Fibroblast of pulmonary artery (primary cell): Measurements from ENCODE around the gene VAV2.

Experiments
- DNase-seq: peaks from one replicate; pipeline ENCODE4 v3.0.0-alpha.2; 2010; ENCODE audit warnings: low read depth
- H3K4me3 ChIP-seq: replicated peaks from 2 replicates; pipeline ENCODE4 v1.5.1; 2011; ENCODE audit warnings: low read depth, mild to moderate bottlenecking, control low read depth, low read length, moderate library complexity
- TF ChIP-seq, protein P1 (sequence below): IDR thresholded peaks from 2 replicates; pipeline ENCODE4 v1.5.1; 2011; ENCODE audit warnings: mild to moderate bottlenecking, control low read depth, low read length, inconsistent platforms; ENCODE audit errors: missing control alignments

The VAV2 gene

GRCh38 chr9:133892193-133892920 is 99.8 kb downstream of the VAV2 start:
- DNase-seq: no peak
- TF ChIP-seq, protein P1, sequence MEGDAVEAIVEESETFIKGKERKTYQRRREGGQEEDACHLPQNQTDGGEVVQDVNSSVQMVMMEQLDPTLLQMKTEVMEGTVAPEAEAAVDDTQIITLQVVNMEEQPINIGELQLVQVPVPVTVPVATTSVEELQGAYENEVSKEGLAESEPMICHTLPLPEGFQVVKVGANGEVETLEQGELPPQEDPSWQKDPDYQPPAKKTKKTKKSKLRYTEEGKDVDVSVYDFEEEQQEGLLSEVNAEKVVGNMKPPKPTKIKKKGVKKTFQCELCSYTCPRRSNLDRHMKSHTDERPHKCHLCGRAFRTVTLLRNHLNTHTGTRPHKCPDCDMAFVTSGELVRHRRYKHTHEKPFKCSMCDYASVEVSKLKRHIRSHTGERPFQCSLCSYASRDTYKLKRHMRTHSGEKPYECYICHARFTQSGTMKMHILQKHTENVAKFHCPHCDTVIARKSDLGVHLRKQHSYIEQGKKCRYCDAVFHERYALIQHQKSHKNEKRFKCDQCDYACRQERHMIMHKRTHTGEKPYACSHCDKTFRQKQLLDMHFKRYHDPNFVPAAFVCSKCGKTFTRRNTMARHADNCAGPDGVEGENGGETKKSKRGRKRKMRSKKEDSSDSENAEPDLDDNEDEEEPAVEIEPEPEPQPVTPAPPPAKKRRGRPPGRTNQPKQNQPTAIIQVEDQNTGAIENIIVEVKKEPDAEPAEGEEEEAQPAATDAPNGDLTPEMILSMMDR: no peak
- no peak overlapping the region for H3K4me3 ChIP-seq

- H3K4me3 ChIP-seq: no peak overlapping the region
- TF ChIP-seq, protein P1: no peak
- DNase-seq: no peak
Measured at GRCh38 chr9:133891741-133892140, 100.4 kb downstream of the VAV2 start.

DNA sequence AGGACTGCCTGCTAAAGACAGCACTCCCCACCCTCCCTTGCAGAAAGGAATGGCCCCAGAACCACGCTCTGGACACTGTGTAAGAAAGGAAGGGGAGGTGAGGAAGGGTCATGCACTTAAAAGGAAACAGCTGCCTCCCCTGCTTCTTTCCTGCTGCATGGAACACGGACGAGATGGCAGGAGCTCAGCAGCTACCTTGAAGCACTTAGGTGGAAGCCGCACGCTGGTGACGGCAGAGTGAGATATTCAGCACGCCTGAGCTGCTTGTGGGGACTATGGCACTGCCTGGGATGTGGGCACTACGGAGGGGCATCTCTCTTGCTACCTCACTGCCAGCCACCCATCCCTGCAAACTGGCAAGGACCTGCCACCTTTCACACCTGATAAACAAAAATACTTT is 101.5 kb downstream of the VAV2 start:
- H3K4me3 ChIP-seq: no peak overlapping the region

GRCh38 chr9:133889584-133890301 is 102.4 kb downstream of the VAV2 start:
- no peak for DNase-seq
- H3K4me3 ChIP-seq: no peak overlapping the region
- TF ChIP-seq, protein P1: no peak

More for the DNA sequence above, 101.5 kb downstream of the VAV2 start:
- no peak for DNase-seq
- TF ChIP-seq, protein P1: no peak

DNA sequence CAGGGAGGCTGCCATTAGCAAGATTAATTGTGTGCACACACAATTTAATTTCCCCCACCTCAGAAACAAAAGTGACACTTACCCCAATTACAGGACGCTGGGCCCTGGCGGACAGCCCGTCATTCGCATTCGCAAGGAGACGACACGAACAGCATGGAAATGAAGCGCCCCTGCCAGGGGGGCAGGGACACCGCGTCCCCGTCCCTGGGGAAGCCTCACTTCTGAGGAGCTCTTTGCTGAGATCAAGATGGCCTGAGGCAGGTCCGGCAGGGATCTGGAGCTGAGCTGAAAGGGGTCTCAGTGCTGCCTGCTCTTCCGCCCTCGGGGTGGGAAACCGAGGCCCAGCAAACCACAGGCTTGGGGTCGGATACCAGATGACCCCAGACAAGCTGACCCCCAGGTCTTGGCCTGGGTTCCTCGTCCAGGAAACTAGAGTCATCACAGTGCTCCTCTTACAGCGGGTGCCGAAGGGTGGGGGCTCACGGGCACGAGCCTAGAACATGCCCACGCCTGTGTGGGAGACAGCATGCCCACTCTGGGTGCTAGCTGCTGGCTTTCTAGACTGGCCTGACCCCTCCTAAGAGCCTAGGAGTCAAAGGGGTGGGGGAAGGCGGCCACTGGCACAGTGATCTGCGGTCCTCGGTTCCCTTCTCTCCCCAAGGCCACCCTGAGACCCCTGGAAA is 103.2 kb downstream of the VAV2 start:
- TF ChIP-seq, protein P1: no peak
- H3K4me3 ChIP-seq: no peak overlapping the region
- DNase-seq: no peak

- TF ChIP-seq, protein P1: no peak
- no peak overlapping the region for H3K4me3 ChIP-seq
- no peak for DNase-seq
Measured at GRCh38 chr9:133888048-133888808, 103.9 kb downstream of the VAV2 start.
